GM10266 (cell line): ENCODE data around the gene MVB12B.
"Not testable (repeated sequence)": the region's sequence is repeated elsewhere in the genome, so short reads cannot be mapped to it uniquely, and the experiment has no call there.

Experiments
- DNase-seq: peaks from one replicate; pipeline ENCODE4 v3.0.0; 2012; ENCODE audit errors: extremely low spot score
- TF ChIP-seq, protein P1 (sequence below): IDR thresholded peaks from 2 replicates; pipeline ENCODE4 v1.5.1; 2012; ENCODE audit warnings: mild to moderate bottlenecking, low read depth; ENCODE audit not compliant: control insufficient read depth, insufficient read depth; ENCODE audit errors: missing control alignments

MVB12B gene

GRCh38 chr9:126538550-126538949 lies 211.9 kb downstream of the MVB12B start:
- DNase-seq = no peak
- TF ChIP-seq, protein P1, sequence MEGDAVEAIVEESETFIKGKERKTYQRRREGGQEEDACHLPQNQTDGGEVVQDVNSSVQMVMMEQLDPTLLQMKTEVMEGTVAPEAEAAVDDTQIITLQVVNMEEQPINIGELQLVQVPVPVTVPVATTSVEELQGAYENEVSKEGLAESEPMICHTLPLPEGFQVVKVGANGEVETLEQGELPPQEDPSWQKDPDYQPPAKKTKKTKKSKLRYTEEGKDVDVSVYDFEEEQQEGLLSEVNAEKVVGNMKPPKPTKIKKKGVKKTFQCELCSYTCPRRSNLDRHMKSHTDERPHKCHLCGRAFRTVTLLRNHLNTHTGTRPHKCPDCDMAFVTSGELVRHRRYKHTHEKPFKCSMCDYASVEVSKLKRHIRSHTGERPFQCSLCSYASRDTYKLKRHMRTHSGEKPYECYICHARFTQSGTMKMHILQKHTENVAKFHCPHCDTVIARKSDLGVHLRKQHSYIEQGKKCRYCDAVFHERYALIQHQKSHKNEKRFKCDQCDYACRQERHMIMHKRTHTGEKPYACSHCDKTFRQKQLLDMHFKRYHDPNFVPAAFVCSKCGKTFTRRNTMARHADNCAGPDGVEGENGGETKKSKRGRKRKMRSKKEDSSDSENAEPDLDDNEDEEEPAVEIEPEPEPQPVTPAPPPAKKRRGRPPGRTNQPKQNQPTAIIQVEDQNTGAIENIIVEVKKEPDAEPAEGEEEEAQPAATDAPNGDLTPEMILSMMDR = no peak

DNA sequence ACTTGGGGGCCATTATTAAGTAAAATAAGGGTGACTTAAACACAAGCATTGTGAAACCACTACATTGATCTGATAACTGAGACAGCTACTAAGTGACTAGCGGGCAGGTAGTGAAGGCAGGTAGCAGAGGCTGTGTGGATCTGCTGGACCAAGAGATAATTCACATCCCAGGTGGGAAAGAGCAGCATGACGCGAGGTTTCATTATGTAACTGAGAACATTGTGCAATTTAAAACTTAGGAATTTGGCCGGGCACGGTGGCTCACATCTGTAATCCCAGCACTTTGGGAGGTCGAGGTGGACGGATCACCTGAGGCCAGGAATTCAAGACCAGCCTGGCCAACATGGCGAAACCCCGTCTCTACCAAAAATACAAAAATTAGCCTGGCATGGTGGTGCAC lies 213.8 kb downstream of the MVB12B start:
- not testable (repeated sequence) for DNase-seq

GRCh38 chr9:126543490-126543889 lies 216.9 kb downstream of the MVB12B start:
- TF ChIP-seq, protein P1 = no peak
- no peak for DNase-seq

- no peak for DNase-seq
- TF ChIP-seq, protein P1 = no peak
These were observed 218.5 kb downstream of the MVB12B start for GRCh38 chr9:126545106-126545505.

DNA sequence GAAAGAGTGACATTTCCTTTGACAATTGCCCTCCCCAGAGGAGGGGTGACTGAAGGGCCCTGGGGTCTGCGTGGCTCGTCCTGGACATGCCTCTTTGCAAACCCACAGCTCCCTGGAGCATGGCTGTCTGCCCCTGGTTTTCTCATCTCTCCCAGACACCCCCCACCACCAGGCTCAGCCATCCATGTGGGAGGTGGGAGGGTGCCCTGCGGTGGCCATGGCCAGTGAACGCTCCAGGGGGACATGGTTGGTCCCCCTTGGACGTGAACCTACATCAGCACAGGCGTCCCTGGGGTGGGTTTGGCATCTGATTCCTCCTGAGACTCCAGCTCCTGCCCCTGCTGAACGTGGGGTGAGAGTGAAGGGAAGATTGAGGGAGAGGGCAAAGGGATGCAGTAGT lies 219.4 kb downstream of the MVB12B start:
- TF ChIP-seq, protein P1 = no peak
- no peak for DNase-seq

- TF ChIP-seq, protein P1 = no peak
- DNase-seq = no peak
These were observed 221.7 kb downstream of the MVB12B start for GRCh38 chr9:126548312-126548711.

DNA sequence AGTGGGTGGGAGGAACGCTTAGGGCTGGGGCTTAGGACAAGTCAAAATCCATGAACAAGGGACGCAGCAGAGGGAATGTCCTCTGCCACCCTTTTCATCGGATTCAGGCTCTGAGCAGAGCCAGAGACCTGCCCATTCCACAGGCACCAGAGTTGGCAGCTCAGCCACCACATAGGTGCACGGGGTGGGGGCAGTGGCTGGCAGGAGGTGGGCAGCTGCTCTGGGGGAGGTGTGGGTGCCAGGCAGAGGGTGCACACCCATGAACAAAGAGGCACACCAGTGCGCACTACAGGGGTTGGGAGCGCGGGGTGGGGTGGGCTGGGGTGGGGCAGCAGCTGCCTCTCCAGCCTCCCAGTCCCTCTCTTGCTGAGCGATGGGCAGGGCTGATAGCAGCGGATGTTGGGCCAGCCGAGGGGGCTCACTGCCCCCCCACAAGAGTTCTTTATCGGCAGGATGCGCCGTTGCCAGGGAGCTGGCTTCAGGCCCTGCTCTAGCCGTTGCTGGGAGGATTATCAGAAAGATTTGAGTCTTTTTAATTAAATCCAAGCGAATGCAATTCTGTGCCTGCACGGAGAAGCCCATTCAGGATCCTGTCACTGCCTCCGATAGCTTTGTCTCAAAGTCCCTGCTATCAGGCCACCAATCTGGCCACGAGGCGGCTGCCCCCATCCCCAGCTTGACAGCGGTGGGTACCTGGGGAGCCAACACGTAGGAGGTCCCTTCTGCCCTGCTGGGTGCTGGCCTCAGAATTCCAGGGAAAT lies 222.8 kb downstream of the MVB12B start:
- TF ChIP-seq, protein P1 = no peak
- DNase-seq = no peak

DNA sequence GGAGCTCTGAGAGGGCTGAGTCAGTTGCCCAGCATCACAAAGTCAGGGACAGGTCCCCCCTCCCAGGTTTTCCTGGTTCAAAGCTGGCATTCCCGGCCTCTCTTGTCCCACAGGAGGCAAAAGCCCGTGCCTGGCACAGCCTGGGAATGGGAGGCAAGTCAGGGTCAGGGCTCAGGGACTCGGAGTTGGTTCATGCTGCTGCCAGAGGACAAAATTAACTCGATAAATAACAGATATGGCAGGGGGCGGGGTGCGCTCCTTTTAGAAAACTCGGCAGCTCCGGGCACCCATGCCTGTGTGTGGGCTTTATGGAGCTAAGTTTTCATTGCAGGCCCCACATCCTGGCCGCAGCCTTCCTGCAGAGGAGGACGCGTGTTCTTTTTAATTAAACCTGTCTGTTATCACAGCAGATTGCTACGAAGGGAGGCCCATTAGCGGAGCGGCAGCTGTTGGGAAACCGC lies 224.3 kb downstream of the MVB12B start:
- TF ChIP-seq, protein P1 = no peak
- DNase-seq = no peak
